ENCODE measurements around the gene CALD1. TPM values are rescaled to one million over a fixed set of nuclear protein-coding genes. Genes with fewer than 3 reads are reported as not detected.

The CALD1 gene
- total RNA-seq, 3 donors from 2014 or later = 40.3 to 1,241 (median 134) TPM

DNA sequence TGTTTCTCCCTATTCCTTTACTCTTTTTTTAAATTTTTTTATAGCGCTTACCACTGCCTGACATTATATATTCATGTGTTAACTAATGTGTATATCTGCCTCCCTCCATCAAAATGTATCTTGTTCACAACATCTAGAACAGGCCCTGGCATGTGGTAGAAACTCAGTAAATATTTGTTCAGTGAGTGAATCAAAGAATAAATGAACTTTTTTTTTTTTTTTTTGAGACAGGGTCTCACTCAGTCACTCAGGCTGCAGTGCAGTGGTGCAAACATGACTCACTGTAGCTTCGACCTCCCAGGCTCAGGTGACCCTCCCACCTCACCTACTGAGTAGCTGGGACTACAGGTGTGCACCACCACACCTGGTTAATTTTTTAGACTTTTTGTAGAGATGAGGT is 7.5 kb upstream of the CALD1 start:
- ATAC-seq (no peak), DNase-seq (no peak)
- Histone ChIP-seq H3K9me3 (no peaks in the 10 kb centered on the region), H3K4me1 (ENCODE audit: low read depth) (no peaks in the 10 kb centered on the region), H3K4me3 (no peak overlapping the region), H3K36me3 (ENCODE audit: low read depth) (no peaks in the 10 kb centered on the region)
- TF ChIP-seq, protein P1, sequence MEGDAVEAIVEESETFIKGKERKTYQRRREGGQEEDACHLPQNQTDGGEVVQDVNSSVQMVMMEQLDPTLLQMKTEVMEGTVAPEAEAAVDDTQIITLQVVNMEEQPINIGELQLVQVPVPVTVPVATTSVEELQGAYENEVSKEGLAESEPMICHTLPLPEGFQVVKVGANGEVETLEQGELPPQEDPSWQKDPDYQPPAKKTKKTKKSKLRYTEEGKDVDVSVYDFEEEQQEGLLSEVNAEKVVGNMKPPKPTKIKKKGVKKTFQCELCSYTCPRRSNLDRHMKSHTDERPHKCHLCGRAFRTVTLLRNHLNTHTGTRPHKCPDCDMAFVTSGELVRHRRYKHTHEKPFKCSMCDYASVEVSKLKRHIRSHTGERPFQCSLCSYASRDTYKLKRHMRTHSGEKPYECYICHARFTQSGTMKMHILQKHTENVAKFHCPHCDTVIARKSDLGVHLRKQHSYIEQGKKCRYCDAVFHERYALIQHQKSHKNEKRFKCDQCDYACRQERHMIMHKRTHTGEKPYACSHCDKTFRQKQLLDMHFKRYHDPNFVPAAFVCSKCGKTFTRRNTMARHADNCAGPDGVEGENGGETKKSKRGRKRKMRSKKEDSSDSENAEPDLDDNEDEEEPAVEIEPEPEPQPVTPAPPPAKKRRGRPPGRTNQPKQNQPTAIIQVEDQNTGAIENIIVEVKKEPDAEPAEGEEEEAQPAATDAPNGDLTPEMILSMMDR (IDR thresholded peaks at IDR 0.05) = no peak
- intact Hi-C loops (cut with DNase I, micrococcal nuclease) = no loop called here

DNA sequence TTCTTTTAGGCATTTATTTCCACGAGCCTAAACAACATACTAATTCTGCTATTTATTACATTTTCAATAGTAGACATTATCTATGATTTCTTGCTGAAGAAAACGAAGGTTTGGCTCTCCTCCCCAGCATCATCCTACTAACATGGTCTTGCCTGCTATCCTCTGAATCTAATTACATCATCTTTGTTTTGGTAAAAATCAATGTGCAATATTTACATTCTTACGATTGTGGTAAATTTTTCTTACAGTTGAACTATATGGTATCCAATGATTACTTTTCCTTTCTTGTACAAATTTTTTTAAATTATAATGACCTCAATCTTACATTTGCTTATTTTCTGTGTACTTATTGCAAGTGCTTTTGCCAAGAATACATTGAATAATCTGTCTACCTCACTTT is 7.0 kb upstream of the CALD1 start:
- TF ChIP-seq, protein P1 (IDR thresholded peaks at IDR 0.05) = no peak
- Histone ChIP-seq H3K4me1 (ENCODE audit: low read depth) (no peaks in the 10 kb centered on the region), H3K9me3 (no peaks in the 10 kb centered on the region), H3K36me3 (ENCODE audit: low read depth) (no peaks in the 10 kb centered on the region), H3K4me3 (no peak overlapping the region)
- no peak for DNase-seq
- no peak for ATAC-seq
- intact Hi-C loops (cut with DNase I, micrococcal nuclease) = no loop called here

DNA sequence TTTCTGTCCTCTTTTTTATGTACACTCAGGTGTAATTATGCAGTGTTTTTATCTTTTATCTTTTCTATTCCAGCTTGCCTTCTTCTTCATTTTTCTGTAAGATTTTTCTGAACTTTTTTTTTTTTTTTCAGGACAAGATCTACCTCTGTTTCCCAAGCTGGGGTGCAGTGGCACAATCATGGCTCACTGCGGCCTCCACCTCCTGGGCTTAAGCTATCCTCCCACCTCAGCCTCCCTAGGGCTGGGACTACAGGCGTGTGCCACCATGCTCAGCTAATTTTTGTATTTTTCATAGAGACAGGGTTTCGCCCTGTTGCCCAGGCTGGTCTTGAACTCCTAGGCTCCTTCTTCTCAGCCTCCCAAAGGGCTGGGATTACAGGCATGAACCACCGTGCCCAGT is 6.3 kb upstream of the CALD1 start:
- intact Hi-C loops (cut with DNase I, micrococcal nuclease) = no loop called here
- no peaks in the 10 kb centered on the region for H3K36me3 ChIP-seq (ENCODE audit: low read depth)
- H3K4me1 ChIP-seq (ENCODE audit: low read depth) = no peaks in the 10 kb centered on the region
- no peak for DNase-seq
- no peak overlapping the region for H3K4me3 ChIP-seq
- TF ChIP-seq, protein P1 (IDR thresholded peaks at IDR 0.05) = no peak
- ATAC-seq = no peak
- no peaks in the 10 kb centered on the region for H3K9me3 ChIP-seq

DNA sequence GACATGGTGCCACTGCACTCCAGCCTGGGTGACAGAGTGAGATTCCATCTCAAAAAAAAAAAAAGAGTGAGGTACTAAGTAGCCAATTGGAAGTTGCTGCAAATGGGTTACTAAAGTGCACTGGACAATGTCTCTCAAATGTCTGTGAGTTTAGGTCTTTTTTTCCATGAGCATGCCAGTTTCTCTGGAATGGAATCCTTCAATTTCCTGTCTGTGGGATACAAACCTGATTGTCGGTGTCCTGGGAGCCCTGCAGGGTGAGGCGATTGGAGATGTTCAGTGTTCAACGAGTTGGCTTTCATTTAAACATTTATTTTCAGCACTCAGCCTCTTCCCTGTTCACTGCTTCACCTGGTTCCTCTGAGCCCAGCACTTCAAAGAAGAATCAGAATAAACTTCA is 5.3 kb upstream of the CALD1 start:
- H3K36me3 ChIP-seq (ENCODE audit: low read depth) = no peaks in the 10 kb centered on the region
- ATAC-seq = no peak
- no peaks in the 10 kb centered on the region for H3K4me1 ChIP-seq (ENCODE audit: low read depth)
- H3K9me3 ChIP-seq = no peaks in the 10 kb centered on the region
- no peak for DNase-seq
- no peak overlapping the region for H3K4me3 ChIP-seq
- intact Hi-C loops (cut with DNase I, micrococcal nuclease) = no loop called here
- TF ChIP-seq, protein P1 (IDR thresholded peaks at IDR 0.05) = no peak

DNA sequence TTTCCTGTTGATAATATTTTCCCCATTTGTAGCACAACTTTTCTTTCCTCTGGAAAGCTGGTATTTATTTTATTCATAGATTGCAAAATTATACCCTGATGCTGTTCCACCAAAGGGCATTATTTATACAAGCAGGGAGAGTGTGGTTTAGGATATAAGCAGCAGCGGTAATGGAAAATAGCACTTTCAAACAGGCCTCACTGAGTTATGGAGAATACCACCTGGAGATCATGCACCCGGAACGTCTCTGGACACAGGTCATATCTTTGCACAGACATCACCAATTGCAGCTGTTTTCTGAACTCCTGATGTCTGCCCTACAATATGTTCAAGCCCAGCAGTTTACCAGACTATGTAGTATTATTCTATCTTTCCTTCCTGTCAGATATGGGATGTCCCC is 2.0 kb upstream of the CALD1 start:
- Histone ChIP-seq H3K9me3 (no peaks in the 10 kb centered on the region), H3K4me1 (ENCODE audit: low read depth) (no peaks in the 10 kb centered on the region), H3K4me3 (no peak overlapping the region), H3K36me3 (ENCODE audit: low read depth) (no peaks in the 10 kb centered on the region)
- DNase-seq (no peak), ATAC-seq (no peak)
- TF ChIP-seq, protein P1 (IDR thresholded peaks at IDR 0.05) = no peak
- intact Hi-C loops (cut with DNase I, micrococcal nuclease) = no loop called here

DNA sequence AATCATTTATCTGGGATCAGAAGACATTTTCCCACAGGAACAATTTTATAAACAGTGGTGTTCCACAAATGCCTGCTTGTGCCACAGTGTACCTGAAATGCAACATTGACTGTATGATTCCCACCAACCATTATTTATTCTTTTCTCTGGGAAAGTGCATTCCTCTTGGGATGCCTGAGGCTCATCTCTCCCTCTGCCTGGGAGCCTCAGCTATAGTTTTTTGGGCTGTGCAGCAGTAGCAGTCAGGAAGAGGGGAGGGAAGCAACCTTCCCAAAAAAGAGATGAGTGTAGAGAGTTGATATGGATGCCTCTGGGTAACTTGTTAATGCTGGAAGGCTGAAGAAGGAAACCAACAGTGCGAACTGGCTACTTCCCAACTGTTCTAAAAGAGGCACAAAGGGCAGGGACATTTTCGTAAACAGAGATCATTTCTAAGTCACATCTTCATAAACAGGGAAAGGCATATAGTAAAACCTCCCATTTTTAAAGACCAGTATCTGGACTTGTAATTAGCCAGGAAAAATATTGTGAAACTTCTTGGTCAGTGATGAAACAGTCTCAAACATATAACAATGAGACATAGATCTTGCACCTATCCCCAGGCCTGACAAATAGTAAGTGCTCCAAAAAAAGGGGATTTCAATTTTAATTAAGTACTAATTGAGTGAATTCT is 1.4 kb upstream of the CALD1 start:
- no peak overlapping the region for H3K4me3 ChIP-seq
- ATAC-seq (no peak), DNase-seq (peak in 1 of 3 donors; percentile 11)
- H3K36me3 ChIP-seq (ENCODE audit: low read depth) = no peaks in the 10 kb centered on the region
- no peaks in the 10 kb centered on the region for H3K4me1 ChIP-seq (ENCODE audit: low read depth)
- no peaks in the 10 kb centered on the region for H3K9me3 ChIP-seq
- intact Hi-C loops (cut with DNase I, micrococcal nuclease) = no loop called here
- TF ChIP-seq, protein P1 (IDR thresholded peaks at IDR 0.05) = no peak
